ENCODE measurements around the gene KCNK17. TPM values are rescaled to one million over a fixed set of nuclear protein-coding genes. Genes with fewer than 3 reads are reported as not detected.

The KCNK17 gene
- total RNA-seq, 4 donors from 2014 or later: 0.79 to 2.3 (median 1.3) TPM; not detected in 1

- Histone ChIP-seq H3K27ac (no peak overlapping the region), H3K36me3 (no peaks in the 10 kb centered on the region), H3K27me3 (no peaks in the 10 kb centered on the region), H3K4me1 (no peaks in the 10 kb centered on the region), H3K4me3 (no peak overlapping the region), H3K9me3 (no peaks in the 10 kb centered on the region)
- DNase-seq: no peak
- TF ChIP-seq CTCF (IDR thresholded peaks at IDR 0.05) (no peak), POLR2A (IDR thresholded peaks at IDR 0.05) (no peak)
- intact Hi-C loops (cut with DNase I; ENCODE audit: low total_unique reads): no loop called here
Observed at GRCh38 chr6:39301606-39302005, 12.6 kb downstream of the KCNK17 start.

DNA sequence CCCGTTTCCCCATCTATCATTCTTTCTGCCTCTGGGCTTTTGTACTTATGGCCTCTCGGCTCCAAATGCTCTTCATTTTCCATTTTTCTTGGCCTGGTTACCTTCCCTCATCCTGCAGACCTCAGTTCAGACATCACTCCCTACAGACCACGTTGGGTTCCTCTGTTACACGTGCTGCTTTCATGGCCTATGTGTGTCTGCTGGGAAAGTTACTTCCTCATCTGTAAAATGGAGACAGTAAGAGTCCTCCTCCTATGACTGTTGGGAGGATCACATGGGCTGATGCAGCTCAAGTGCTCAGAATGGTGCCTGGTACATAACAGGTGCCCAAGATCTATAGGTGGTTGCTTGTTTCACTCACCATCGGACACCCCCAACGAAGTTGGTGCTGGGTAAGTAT is 13.5 kb downstream of the KCNK17 start:
- H3K27me3 ChIP-seq: no peaks in the 10 kb centered on the region
- H3K27ac ChIP-seq: no peak overlapping the region
- H3K4me1 ChIP-seq: no peaks in the 10 kb centered on the region
- no peak for DNase-seq
- H3K9me3 ChIP-seq: no peaks in the 10 kb centered on the region
- H3K4me3 ChIP-seq: no peak overlapping the region
- no peaks in the 10 kb centered on the region for H3K36me3 ChIP-seq
- TF ChIP-seq CTCF (IDR thresholded peaks at IDR 0.05) (no peak), POLR2A (IDR thresholded peaks at IDR 0.05) (no peak)
- intact Hi-C loops (cut with DNase I; ENCODE audit: low total_unique reads): no loop called here

- intact Hi-C loops (cut with DNase I; ENCODE audit: low total_unique reads): no loop called here
- no peak overlapping the region for H3K27ac ChIP-seq
Observed at GRCh38 chr6:39298061-39298460, 16.2 kb downstream of the KCNK17 start.

DNA sequence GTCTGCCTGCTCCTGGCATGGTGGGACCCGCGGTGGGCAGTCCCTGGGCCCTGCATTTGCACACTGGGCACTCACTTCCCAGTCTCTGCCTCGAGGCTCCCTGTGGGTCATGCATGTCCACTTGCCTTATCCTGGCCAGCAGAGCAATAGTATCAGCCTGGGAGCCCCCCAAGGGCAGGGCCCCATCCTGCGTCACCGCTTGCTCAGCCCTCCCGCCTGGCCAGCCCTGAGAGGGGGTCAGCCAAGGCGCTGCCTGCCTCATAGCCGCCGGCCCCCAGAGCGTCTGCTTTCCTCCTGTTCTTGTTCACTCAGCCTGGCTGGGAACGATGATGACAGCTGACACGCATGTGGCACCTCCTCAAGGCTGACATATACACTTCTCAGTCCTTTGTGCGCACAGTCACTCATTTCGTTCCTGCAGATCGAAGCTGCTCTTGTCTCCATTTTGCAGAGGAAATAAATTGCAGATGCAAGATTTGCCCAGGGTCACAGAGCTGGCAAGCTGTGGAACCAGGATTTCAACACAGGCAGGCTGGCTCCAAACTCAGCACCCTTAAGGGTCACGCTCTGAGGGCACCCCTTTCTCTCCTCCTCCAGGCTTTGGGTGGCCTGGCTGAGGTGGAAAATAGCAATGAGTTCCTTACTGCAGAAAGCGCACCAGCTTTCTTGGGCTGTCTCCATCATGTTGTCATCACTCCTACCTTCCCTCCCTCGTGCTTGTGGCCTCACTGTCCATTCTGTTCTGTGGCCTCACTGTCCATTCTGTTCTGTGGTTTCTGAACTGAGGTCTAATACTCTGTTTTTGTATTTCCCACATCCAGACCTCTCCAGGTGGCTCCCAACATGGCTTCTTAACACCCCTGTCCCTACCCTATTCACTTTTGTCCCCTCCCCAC is 17.2 kb downstream of the KCNK17 start:
- DNase-seq: peak in 1 of 2 donors; percentile 26
- no peaks in the 10 kb centered on the region for H3K27me3 ChIP-seq
- no peaks in the 10 kb centered on the region for H3K36me3 ChIP-seq
- no peaks in the 10 kb centered on the region for H3K4me1 ChIP-seq
- intact Hi-C loops (cut with DNase I; ENCODE audit: low total_unique reads): no loop called here
- no peak overlapping the region for H3K27ac ChIP-seq
- no peak overlapping the region for H3K4me3 ChIP-seq
- no peak for TF ChIP-seq CTCF (IDR thresholded peaks at IDR 0.05)
- no peak for TF ChIP-seq POLR2A (IDR thresholded peaks at IDR 0.05)
- H3K9me3 ChIP-seq: no peaks in the 10 kb centered on the region

More at GRCh38 chr6:39298061-39298460, 16.2 kb downstream of the KCNK17 start:
- no peaks in the 10 kb centered on the region for H3K9me3 ChIP-seq
- H3K4me3 ChIP-seq: no peak overlapping the region
- no peaks in the 10 kb centered on the region for H3K36me3 ChIP-seq
- no peak for DNase-seq
- H3K27me3 ChIP-seq: no peaks in the 10 kb centered on the region
- TF ChIP-seq CTCF (IDR thresholded peaks at IDR 0.05): no peak
- TF ChIP-seq POLR2A (IDR thresholded peaks at IDR 0.05): no peak
- no peaks in the 10 kb centered on the region for H3K4me1 ChIP-seq

DNA sequence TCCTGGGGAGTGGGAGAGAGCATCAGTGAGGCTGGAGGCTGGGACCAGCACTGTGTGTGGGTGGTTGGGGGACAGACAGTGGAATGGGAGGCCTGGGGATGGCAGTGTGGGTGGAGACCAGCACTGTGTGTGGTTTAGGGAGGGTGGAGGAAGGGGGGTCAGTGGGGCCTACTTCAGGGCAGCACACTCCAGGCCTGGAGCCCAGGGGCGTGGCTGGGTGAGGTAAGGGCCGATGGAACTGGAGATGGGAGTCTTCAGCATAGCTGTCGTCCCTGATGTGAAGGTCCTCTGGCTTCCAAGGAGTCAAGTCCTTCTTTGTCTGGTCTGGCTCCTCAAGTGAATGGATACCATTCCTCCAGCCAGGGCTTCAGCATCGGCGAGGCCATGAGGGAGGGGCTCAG is 18.6 kb downstream of the KCNK17 start:
- TF ChIP-seq POLR2A (IDR thresholded peaks at IDR 0.05) (no peak), CTCF (IDR thresholded peaks at IDR 0.05) (no peak)
- intact Hi-C loops (cut with DNase I; ENCODE audit: low total_unique reads): no loop called here
- H3K27ac ChIP-seq: no peak overlapping the region
- H3K36me3 ChIP-seq: no peaks in the 10 kb centered on the region
- no peaks in the 10 kb centered on the region for H3K27me3 ChIP-seq
- no peak for DNase-seq
- H3K4me3 ChIP-seq: no peak overlapping the region
- no peaks in the 10 kb centered on the region for H3K9me3 ChIP-seq
- H3K4me1 ChIP-seq: no peaks in the 10 kb centered on the region
